Measurements from ENCODE around the gene TMOD1.
"Not testable (repeated sequence)": the region's sequence is repeated elsewhere in the genome, so short reads cannot be mapped to it uniquely, and the experiment has no call there.

The TMOD1 gene

GRCh38 chr9:97498846-97499245 is 2.6 kb upstream of the TMOD1 start:
- not testable (repeated sequence) for DNase-seq (ENCODE audit: low read depth)

DNA sequence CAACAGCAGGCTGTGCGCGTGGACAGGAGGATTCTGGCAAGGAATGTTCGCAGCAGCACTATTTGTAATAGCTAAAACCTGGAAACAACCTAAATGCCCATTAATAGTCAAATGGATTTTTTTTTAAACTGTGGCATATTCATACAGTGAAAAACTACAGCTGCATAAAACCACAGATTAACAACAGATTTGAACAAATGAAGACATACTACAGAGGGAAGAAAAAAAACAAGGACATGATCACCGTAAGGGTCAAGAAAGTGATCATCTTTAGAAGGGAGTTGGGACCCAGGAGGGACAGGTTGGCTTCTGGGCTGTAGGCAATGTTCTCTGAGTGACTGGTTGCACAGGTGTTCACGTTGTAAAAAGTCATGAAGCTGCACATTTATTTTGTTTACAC is 1.2 kb upstream of the TMOD1 start:
- no peak for DNase-seq (ENCODE audit: low read depth)

DNA sequence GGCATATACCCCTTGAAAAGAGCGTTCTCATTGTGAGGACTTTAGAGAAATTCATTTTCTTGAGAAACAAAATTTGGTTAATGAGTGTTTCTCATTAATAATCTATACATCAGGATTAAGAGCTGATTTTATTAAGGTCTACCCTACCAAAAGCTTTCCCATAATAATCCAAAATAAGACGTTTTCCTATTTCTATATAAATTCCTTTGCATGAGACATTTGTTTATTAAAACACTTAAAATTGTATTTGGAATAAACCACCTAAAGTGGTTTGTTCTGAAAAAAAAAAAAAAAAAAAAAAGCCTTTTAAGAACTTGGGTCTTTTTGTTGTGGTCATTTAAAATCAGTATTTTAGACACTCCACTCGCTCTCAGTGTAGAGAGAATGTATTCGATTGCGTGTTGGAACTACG is 695 bp upstream of the TMOD1 start:
- no peak for DNase-seq (ENCODE audit: low read depth)

GRCh38 chr9:97501972-97502221 is 431 bp downstream of the TMOD1 start:
- no peak for DNase-seq (ENCODE audit: low read depth)

- no peak for DNase-seq (ENCODE audit: low read depth)
Measured at GRCh38 chr9:97502222-97502983, 937 bp downstream of the TMOD1 start.

DNA sequence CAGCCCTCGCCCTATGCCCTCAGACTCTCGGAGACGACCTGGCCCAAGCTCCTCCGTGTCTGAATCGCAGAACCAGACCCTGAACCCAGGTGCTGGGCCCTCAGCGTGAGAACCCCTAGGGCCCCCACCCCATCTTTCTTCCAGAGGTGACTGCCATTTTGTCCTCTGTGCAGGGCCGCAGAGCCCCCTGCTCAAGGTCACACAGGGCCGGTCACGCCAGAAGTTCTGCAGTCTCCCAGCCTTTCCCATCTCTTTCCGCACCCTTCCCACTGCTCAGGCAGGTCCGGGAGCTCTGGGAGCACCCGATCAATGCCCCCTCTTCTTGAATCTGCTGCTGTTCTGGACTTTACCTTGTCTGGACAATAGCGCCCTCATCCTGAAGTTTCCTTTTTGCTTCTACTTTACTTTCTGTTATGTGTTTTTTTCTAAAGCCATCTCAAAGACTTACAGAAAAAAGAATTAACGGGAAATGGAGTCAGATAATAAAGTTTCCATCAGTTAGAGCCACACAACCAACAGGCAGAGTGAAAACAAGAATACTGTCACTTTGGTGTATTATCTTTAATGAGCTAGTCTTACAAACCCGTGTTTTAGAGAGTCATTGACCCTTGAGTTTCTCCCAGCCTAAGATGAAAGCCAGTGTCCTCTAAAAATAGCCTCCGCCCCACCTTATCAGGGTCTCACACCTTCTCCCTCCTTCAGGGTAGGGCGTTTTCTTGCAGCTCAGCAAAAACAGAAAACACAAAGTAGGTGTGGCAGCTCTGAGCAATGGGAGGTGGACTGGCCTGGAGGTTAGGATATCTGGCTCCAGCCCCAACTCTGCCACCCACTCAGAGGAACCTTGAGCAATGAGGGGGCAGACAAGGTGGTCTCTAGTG is 1.8 kb downstream of the TMOD1 start:
- no peak for DNase-seq (ENCODE audit: low read depth)

GRCh38 chr9:97503862-97504210 is 2.4 kb downstream of the TMOD1 start:
- DNase-seq (ENCODE audit: low read depth): no peak

- no peak for DNase-seq (ENCODE audit: low read depth)
Measured at GRCh38 chr9:97504381-97505216, 3.1 kb downstream of the TMOD1 start.

GRCh38 chr9:97505845-97506244 is 4.4 kb downstream of the TMOD1 start:
- no peak for DNase-seq (ENCODE audit: low read depth)

DNA sequence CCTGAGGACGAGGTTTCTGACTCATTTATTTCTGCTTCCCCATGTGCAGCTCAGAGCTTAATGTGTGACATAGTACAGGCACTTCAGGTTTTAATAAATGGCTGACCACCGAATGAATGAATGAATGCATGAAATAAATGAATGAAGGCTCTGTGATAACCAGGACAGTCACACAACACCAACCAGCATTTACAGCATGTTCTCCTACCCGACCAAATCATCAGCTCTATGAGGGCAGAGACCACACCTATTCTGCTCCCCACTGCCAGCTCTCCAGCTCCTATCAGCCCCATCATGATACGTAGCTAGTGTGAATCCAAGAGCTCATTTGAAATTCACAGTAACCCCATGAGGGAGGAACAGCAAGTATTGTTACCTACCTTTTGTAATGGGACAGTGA is 4.8 kb downstream of the TMOD1 start:
- DNase-seq (ENCODE audit: low read depth): no peak

DNA sequence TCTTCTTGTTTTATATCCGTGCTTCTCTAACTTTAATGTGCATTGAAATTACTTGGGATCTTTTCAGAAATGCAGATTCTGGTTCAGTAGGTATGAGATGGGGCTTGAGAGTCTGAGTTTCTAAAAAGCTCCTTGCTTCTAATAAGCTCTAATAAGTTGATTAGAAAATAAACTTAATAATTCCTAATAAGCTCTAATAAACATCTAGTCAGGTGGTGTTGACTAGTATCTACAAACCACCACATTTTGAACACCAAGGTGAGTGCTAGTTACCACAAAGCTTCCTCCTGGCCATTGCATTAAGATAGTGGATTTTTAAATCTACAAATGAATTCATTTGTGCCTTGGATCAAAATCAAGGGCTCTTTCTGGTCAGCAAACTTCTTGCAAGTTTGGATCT is 5.3 kb downstream of the TMOD1 start:
- no peak for DNase-seq (ENCODE audit: low read depth)

DNA sequence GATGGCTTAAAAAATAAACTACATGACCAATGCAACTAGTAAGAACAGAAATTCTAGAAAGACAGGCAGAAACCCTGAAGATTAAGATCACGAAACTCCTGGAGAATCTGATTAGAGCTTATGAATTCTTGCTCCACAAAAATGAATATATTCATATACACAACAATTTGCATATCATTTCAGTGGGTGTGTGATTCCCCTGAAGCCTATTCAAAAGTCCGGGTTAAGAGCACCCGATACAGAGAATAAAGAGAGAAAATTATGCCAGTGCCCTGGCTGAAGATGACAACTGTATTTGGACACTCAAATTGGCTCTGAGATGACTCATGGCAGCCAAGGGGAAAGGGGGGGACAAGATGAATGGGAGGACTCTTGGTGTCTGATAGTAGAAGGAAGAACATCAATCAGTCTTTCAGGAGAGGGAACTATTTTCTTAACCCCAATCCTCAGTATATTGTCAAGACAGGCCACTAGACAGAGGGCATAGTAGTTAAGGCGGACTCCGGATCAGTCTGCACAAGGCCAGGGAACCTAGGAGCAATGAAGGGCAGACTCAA is 6.0 kb downstream of the TMOD1 start:
- no peak for DNase-seq (ENCODE audit: low read depth)

DNA sequence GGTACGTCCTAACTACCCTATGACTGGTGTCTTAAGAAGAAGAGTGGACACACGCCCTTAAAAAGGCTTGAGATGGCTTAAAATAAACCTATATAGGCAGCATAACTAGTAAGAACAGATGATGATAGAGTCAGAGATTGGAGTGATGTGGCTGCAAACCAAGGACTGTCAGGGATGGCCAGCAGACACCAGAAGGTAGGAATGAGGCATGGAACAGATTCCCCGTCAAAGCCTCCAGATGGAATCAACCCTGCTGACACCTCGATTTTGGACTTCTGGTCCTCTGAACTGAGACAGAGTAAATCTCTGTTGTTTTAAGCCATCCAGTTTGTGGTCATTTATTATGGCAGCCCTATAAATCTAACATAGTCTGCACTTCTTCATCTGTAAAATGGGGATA is 7.4 kb downstream of the TMOD1 start:
- DNase-seq (ENCODE audit: low read depth): no peak

DNA sequence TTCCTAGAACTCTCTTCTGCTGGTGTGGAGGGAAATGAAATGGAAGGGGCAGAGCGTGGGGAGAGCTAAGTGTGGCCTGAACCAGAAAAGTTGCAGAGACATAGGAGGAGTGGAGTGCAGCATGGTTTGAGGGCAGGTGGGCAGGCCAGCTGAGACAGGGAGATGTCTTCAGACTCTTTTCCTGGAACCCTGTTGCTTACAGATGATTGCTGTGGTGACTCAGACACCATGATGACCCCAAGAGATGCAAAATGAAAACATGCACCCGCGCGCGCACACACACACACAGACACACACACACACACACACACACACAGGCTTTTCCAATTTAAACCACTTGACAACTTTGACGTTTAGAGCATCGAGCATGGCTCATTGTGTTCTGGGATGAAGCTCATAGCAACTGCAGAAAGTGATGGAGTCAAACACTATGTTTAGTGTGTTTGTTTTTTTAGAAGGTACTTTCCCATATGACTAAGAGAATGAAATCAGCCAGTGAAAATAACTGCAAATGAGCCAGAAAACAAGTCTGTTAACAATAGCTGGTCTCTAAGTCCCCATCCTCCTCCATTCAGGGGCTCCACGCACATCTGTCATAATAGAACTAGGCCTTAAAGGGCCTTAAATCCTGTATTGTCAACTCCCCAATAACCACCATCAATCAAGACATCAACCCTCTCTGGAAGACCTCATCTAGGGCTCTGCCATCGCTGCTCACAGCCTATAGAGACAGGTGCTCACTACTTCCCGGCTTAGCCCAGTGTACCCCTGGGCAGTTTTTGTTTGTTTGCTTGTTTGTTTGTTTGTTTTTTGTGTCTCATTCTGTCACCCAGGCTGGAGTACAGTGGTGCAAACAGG is 9.6 kb downstream of the TMOD1 start:
- DNase-seq (ENCODE audit: low read depth): no peak

DNA sequence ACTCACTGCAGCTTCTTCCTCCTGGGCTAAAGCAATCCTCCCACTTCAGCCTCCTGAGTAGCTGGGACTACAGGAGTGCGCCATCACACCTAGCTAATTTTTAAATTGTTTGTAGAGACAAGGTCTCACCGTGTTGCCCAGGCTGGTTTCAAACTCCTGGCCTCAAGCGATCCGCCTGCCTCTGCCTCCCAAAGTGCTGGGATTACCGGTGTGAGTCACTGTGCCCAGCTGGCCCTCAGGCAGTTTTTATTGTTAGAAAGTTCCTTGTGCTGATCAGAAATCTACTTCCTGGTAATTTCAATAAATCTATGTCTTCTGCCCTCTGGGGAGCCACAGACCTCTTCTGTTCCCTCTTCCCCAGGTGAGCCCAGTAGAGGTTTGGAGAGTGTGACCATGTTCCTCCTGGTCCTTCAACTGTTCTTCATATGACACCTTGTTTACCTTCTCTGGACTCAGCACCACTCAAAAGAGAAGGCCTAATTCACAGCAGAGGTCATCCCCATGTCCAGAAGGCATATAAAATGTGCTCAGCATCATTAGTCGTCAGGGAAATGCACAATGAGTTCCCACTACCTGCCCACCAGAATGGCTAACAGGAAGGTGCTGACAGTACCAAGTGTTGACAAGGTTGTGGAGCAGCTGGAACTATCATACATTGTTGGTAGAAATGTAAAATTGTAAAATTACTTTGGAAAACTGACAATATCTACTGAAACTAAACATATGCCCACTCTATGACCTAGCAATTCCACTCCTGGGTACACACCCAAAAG is 10.4 kb downstream of the TMOD1 start:
- no peak for DNase-seq (ENCODE audit: low read depth)

DNA sequence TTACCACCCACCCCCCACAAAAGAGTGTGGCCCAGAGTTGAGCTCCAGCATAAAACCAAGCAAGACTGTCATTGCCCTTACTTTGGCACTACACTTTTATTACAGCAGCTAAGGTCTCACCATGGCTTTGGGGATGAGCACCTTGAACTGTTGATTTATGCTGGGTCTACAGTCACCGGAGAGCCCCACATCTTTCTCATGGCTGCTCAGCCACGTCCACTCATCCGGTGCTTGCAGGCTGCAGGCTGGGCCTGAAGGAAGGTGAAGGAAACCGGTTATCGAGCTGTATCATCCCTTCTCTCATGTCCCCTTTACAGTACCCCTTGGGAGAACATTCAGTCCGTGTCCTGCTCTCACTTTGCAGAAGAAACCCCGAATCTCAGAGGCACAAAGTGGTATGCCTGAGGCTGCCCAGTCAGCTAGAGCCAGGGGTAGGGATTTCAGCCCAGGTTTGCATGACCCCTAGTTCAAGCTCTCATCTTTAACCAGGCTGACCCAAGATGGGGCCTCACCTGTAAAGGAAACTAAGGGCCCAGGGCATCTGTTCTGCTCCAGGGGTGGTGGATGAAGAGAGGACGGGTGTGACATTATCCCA is 11.6 kb downstream of the TMOD1 start:
- no peak for DNase-seq (ENCODE audit: low read depth)

DNA sequence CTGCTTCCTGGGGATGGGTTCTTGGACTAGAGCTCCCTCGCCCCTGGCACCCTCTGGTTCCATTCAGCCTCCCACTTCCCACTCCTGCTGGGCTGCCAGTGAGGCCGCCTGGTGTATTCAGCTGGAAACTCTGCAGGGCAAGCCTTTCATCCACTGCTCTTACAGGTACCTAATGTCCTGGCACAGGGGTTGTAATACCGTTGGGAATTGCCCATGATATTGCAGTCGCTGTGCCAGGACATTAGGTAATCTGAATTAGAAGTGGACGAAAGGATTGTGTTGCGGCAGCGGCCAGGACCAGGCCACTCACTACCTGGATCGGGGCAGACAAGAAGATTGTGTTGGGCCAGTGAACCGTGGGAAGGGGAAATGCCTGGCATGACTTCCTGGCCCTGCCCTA is 13.1 kb downstream of the TMOD1 start:
- no peak for DNase-seq (ENCODE audit: low read depth)

GRCh38 chr9:97515662-97516061 is 14.2 kb downstream of the TMOD1 start:
- DNase-seq (ENCODE audit: low read depth): no peak

GRCh38 chr9:97516111-97516510 is 14.6 kb downstream of the TMOD1 start:
- DNase-seq (ENCODE audit: low read depth): no peak

- no peak for DNase-seq (ENCODE audit: low read depth)
Measured at GRCh38 chr9:97517331-97518089, 16.0 kb downstream of the TMOD1 start.

Data from HS-5 (cell line).